M059J (cell line): ENCODE results near the gene ADARB2. TPM values are rescaled to one million over a fixed set of nuclear protein-coding genes. Genes with fewer than 3 reads are reported as not detected.

Experiments
- DNase-seq: peaks from one replicate; pipeline ENCODE4 v3.0.0-alpha.2; 2012; ENCODE audit warnings: low read depth
- total RNA-seq: library from RNA; depleted of rRNA; stranded (reverse); fragments of >200 nt; shearing (Covaris generic); gene quantifications from 2 replicates; pipeline ENCODE4 v1.2.3, GENCODE V29; 2014

Gene ADARB2
- total RNA-seq, 1 experiment from 2014 or later, result not detected

DNA sequence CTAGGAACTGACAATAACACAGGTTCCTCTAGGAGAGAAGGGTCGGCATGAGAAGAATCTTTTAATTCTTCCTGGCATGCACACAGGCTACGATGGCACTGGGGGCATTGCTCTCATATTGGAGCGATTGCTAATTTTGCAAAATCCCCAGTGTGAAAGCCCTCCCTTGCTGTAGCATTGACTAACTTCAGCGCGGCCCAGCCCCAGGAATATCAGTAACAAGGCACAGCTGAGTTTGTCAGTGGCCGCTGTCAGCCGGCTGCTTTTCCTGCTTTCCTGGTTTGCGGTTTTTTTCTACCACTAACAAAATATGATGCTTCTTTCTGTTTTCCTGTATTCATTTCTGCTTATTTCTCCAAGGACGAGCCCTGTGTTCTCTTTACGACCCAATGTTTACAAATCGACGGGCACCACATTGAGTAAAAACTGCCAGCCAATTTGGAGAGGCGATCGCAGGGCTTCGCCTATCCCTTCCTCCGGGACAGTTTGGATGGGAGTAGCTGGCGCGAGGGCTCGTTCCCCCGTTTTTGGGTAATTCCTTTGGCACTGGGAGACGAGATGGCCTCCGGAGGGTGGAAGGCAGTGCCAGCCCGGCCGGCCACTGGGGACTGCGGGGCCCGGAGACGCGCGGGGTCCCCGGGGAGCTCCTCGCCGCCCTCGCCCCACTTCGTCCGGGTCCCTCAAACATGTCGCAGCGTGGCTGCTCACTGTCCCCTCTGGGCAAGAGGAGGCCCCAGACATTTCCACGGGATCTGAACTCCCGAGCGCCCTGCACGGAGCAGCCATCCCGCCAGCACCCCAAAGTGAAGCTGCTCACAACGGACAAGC is 967 bp downstream of the ADARB2 start:
- no peak for DNase-seq

GRCh38 chr10:1735562-1735961 is 1.8 kb downstream of the ADARB2 start:
- no peak for DNase-seq

- DNase-seq, result no peak
Measured at GRCh38 chr10:1734288-1734687, 3.0 kb downstream of the ADARB2 start.

GRCh38 chr10:1733720-1734119 is 3.6 kb downstream of the ADARB2 start:
- DNase-seq, result no peak

GRCh38 chr10:1732564-1732996 is 4.7 kb downstream of the ADARB2 start:
- DNase-seq, result no peak

GRCh38 chr10:1731592-1731991 is 5.7 kb downstream of the ADARB2 start:
- no peak for DNase-seq

GRCh38 chr10:1729751-1730150 is 7.6 kb downstream of the ADARB2 start:
- no peak for DNase-seq

DNA sequence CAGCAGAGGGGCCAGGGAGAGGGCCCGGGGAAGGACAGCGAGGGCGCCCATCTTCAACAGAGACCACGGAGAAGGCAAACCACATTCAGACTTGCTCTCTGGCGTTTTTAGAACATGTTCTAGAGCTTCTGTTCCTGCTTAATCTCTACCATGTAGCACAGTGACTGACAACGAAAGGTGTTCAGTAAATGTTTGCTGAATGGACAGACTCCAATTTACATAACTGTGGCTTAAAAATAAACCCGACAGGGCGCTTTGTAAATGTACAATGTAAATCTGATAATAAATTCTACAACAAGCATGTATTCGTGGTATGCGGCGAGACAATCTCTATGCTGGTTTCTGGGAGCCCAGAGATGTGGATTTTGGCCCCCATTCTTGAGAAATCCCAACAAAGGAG is 10.5 kb downstream of the ADARB2 start:
- DNase-seq, result no peak

DNA sequence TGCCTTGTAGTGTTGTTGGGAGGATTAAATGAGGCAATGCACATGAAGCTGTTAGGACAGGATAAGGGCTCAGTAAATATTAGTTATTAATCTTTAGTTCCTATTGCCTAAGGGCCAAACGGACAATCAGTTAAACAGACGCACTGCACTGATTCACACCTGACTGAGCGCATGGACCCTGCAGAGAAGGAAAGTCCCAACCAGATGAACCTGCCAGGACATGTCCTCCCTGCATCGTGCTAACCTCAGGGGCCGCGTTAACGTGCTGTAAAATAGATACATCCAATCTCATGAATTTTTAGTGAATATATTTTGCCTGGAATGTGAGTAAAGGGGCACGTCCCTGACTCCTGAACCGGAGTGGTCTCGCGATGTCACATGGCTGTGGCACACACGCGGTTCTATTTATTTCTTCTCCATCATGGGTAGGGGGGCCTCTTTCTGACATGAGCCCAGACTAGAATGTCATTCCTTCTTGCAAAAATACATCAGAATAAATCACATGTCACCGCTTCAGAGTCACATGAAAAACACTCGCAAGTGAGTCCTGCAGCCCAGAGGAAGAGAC is 12.3 kb downstream of the ADARB2 start:
- DNase-seq, result no peak

GRCh38 chr10:1716839-1717238 is 20.5 kb downstream of the ADARB2 start:
- no peak for DNase-seq

DNA sequence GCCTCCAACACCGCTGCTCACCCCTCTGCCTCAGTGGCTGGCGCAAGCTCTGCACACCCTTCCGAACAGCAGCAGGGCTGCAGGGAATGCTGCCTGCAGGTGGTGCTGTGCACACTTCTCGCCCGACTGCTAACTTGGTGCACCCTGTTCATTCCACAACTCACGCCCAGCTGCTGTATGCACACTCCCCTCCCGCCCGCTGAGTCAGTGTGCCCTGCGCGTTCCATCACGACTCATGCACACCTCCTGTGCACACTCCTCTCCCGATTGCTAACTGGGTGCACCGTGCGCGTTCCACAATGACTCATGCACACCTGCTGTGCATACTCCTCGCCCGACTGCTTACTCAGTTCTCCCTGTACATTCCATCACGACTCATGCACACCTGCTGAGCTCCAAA is 21.5 kb downstream of the ADARB2 start:
- DNase-seq, result no peak

- DNase-seq, result no peak
Measured at GRCh38 chr10:1712944-1713671, 24.2 kb downstream of the ADARB2 start.

GRCh38 chr10:1712314-1712713 is 25.0 kb downstream of the ADARB2 start:
- no peak for DNase-seq

- DNase-seq, result no peak
Measured at GRCh38 chr10:1709161-1709560, 28.2 kb downstream of the ADARB2 start.

- DNase-seq, result no peak
Measured at GRCh38 chr10:1708746-1709145, 28.6 kb downstream of the ADARB2 start.

- DNase-seq, result no peak
Measured at GRCh38 chr10:1706711-1707110, 30.6 kb downstream of the ADARB2 start.

DNA sequence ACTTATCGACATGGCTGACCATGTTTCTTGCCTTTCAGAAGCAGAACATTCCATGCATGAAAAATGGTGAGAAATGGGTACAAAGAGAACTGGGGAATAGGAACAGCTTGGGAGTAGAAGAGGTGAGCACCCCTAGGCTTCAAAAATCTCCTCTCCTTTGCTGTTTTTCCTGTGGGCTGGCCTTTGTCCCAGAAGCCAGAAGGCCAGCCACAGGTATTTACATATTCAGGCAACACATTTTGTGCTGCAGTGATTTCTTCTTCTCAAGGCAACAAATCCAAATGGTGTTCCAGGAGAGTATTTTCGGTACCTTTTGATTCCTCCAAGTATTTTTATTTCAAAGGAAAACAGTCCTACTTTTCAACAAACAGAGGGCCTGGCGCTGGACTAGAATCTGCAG is 31.1 kb downstream of the ADARB2 start:
- no peak for DNase-seq

DNA sequence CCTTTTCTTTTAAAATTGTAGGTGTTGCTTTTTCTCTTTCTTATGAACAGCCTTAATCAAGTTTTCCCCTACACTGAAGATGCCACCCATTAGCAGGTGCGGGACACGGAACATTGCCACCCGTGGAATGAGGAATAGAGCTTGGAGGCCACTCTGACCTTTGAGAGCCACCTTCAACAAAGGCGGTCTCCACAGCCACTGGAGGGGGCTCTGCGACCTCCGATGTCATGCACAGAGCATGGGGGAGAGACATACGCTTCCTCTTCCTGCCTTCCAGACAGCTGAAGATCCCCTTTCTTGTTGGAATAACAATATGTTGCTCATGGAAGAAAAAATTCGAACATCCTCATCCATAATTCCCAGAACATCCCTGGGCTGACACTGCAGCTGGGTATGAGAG is 39.1 kb downstream of the ADARB2 start:
- DNase-seq, result no peak

DNA sequence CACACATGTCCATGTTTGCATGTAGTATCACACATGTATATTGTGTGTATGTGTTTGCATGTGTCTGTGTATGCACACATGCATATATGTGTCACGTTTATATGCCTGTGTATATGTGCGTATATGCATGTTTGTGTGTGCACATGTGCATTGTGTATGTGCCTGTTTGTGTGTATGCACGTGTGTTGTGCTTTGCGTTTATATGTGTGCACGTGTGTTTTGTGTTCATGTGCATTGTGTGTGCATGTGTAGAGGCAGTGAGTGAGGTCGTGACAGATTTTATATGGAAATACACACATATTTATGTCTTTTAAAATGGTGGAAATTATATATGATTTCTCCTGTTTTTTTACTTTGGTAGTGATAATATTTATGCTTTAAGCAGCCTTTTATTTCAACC is 41.2 kb downstream of the ADARB2 start:
- no peak for DNase-seq

DNA sequence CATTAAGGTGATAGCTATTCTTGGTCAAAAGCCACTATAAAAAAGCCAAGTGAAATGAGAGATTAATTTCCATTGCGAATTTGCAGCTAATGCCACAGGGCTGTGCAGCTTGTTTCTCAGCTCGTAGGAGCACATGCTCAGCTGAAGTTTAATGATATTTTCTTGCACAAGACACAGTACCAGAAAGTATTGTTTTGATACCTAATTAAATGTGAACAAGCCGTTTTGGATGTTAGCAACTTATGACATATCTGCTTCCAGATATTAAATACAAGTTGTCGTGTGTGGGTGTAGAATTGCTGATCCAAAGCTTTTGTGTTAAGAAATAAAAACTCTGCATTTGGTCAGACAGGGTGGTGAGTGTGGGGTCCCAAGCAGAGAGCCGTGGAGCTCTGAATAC is 47.2 kb downstream of the ADARB2 start:
- DNase-seq, result no peak

DNA sequence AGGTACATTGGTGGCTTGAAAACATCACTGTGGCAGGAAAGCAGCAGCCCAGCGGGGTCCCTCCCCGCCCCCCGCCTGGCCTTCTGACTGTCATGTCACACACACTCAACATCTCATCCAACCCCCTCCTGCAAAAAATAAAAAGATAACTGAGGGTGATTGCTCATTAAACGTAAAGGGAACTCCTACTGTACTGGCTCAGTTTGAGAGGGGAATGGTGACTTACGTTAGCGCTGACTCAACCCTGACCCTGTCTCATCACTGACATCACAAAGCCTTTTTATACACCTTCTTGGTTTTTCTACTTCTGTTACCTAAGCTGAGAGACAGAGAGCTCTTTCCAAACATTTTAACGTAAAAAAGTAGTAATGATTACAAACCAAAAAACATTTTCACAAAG is 48.8 kb downstream of the ADARB2 start:
- no peak for DNase-seq

GRCh38 chr10:1687623-1688150 is 49.6 kb downstream of the ADARB2 start:
- DNase-seq, result no peak

- no peak for DNase-seq
Measured at GRCh38 chr10:1687190-1687589, 50.1 kb downstream of the ADARB2 start.
